A673 (cell line): ENCODE measurements around the gene DHRS11.

Experiments used
- EZH2 ChIP-seq: fragments of 200-600 bp; sonication (generic); IDR thresholded peaks from 2 replicates; pipeline ENCODE4 v1.6.1; 2017; ENCODE audit warnings: borderline replicate concordance, low read depth, mild to moderate bottlenecking, mixed read lengths, antibody characterized with exemption, low read length; ENCODE audit not compliant: poor library complexity, severe bottlenecking
- TF ChIP-seq, protein P1 (sequence below): fragments of 300-800, 200-600 bp; sonication (generic); conservative IDR thresholded peaks from 2 replicates; pipeline ENCODE4 v1.5.1; 2017; ENCODE audit warnings: low read depth, mild to moderate bottlenecking, antibody characterized with exemption, low read length, moderate library complexity, mixed read lengths

DNA sequence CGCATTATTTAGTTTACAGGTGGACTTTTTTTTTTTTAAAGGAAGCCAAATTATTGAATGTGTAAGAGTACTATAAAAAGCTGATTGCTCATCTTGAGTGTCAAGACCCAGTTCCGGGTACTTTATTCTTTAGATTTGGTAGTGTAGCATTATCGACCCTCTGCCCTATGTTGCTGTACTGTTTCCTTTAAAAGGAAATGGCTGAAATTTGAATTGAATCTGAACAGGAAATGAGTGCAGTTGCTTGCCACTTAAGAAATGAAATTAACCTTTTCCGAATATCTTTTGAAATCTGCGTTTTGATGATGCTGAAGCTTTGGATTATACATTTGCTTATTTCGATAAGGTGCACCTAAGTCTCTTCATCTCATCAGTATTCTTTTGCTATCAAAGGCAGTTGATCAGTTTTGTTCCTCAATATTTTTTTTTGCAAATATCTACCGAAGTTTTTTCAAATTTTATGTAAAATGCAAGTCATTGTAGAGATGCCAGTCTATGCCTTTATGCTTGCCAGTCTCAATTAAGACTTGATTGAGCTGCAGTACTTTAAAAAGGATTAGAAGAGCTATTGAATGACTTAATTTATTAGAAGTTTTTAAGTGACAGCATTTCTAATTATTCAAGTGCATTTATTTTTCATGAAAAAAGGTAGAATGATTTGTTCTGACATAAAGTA is 45.1 kb upstream of the DHRS11 start:
- TF ChIP-seq, protein P1, sequence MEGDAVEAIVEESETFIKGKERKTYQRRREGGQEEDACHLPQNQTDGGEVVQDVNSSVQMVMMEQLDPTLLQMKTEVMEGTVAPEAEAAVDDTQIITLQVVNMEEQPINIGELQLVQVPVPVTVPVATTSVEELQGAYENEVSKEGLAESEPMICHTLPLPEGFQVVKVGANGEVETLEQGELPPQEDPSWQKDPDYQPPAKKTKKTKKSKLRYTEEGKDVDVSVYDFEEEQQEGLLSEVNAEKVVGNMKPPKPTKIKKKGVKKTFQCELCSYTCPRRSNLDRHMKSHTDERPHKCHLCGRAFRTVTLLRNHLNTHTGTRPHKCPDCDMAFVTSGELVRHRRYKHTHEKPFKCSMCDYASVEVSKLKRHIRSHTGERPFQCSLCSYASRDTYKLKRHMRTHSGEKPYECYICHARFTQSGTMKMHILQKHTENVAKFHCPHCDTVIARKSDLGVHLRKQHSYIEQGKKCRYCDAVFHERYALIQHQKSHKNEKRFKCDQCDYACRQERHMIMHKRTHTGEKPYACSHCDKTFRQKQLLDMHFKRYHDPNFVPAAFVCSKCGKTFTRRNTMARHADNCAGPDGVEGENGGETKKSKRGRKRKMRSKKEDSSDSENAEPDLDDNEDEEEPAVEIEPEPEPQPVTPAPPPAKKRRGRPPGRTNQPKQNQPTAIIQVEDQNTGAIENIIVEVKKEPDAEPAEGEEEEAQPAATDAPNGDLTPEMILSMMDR = no peak
- no peak for TF ChIP-seq EZH2
